Keratinocyte (primary cell): ENCODE results near the gene SMYD1. TPM values are rescaled to one million over a fixed set of nuclear protein-coding genes. Genes with fewer than 3 reads are reported as not detected.

Experiments used
- DNase-seq: peaks from one replicate; pipeline ENCODE4 v3.0.0-alpha.2; 2011; ENCODE audit warnings: low read depth, missing footprints, low spot score
- FAIRE-seq: peaks from 2 replicates; lab custom pipeline; 2011; peaks lifted over from hg19 to GRCh38; lab: Jason Lieb, UNC
- H2AFZ ChIP-seq: 2 replicates; pipeline ENCODE4 v1.6.0; 2012; ENCODE audit warnings: low read length, control low read depth, inconsistent platforms; ENCODE audit not compliant: control insufficient read depth
- H3K27ac ChIP-seq: 2 replicates; pipeline ENCODE4 v1.5.1; 2011; ENCODE audit warnings: low read length; ENCODE audit not compliant: control insufficient read depth, insufficient read depth
- H3K27me3 ChIP-seq: 3 replicates; pipeline ENCODE4 v1.6.0; 2011; ENCODE audit warnings: low read length; ENCODE audit not compliant: control insufficient read depth, insufficient read depth; ENCODE audit errors: extremely low read depth
- H3K36me3 ChIP-seq, 2 experiments: 2 replicates in 1 of 2; 3 replicates in 1 of 2; pipeline ENCODE4 v1.5.1; 2011; ENCODE audit warnings: low read length in 2 of 2, mild to moderate bottlenecking in 1 of 2; ENCODE audit not compliant: control insufficient read depth in 2 of 2, insufficient read depth in 2 of 2; ENCODE audit errors: extremely low read depth in 1 of 2
- H3K4me1 ChIP-seq: 3 replicates; pipeline ENCODE4 v1.5.1; 2011; ENCODE audit warnings: low read length; ENCODE audit not compliant: control insufficient read depth, insufficient read depth; ENCODE audit errors: extremely low read depth
- H3K4me2 ChIP-seq: 3 replicates; pipeline ENCODE4 v1.6.0; 2011; ENCODE audit warnings: low read depth, low read length; ENCODE audit not compliant: control insufficient read depth, insufficient read depth; ENCODE audit errors: extremely low read depth
- H3K4me3 ChIP-seq, 3 experiments: fragments of 200-600 bp in 1 of 3; sonication (generic) in 1 of 3; 2 replicates in 2 of 3; 3 replicates in 1 of 3; pipeline ENCODE4 v1.5.1; 2011 to 2016; ENCODE audit warnings: low read length in 3 of 3, mild to moderate bottlenecking in 3 of 3, control low read depth in 2 of 3, inconsistent platforms in 1 of 3, low read depth in 1 of 3, mixed read lengths in 1 of 3, mixed run types in 1 of 3, moderate library complexity in 1 of 3; ENCODE audit not compliant: control insufficient read depth in 2 of 3, insufficient read depth in 2 of 3; ENCODE audit errors: extremely low read depth in 1 of 3
- H3K79me2 ChIP-seq: 2 replicates; pipeline ENCODE4 v1.6.0; 2012; ENCODE audit warnings: low read length; ENCODE audit not compliant: control insufficient read depth, insufficient read depth
- H3K9ac ChIP-seq: 3 replicates; pipeline ENCODE4 v1.6.0; 2011; ENCODE audit warnings: low read length; ENCODE audit not compliant: control insufficient read depth, insufficient read depth; ENCODE audit errors: extremely low read depth
- H3K9me1 ChIP-seq: 3 replicates; pipeline ENCODE4 v1.6.0; 2011; ENCODE audit warnings: low read length; ENCODE audit not compliant: control insufficient read depth, insufficient read depth; ENCODE audit errors: extremely low read depth
- H3K9me3 ChIP-seq: 2 replicates; pipeline ENCODE4 v1.5.1; 2012; ENCODE audit warnings: low read depth, low read length; ENCODE audit not compliant: control insufficient read depth
- H4K20me1 ChIP-seq: 3 replicates; pipeline ENCODE4 v1.6.0; 2011; ENCODE audit warnings: low read length; ENCODE audit not compliant: control insufficient read depth, insufficient read depth; ENCODE audit errors: extremely low read depth
- EZH2 ChIP-seq: IDR thresholded peaks from one replicate; pipeline ENCODE4 v1.6.1; 2012; ENCODE audit warnings: inconsistent platforms, mild to moderate bottlenecking, low read length, moderate library complexity
- dilution Hi-C: fragments of 300-500 bp; cut with MboI; formaldehyde crosslinking; loops from one replicate; pipeline ENCODE4 v1.7.0; 2020; ENCODE audit warnings: low sequenced_read_pairs; ENCODE audit not compliant: extremely low pct_ligation_motif_present
- polyA plus RNA-seq, 5 experiments: library from polyadenylated mRNA; depleted of rRNA in 3 of 5; stranded (reverse) in 3 of 5; stranded (forward) in 1 of 5; unstranded in 1 of 5; fragments of >200 nt; gene quantifications; 1 replicate in 1 of 5; 2 replicates in 3 of 5; 3 replicates in 1 of 5; pipeline versions ENCODE4 v1.2.1 to v1.2.3, GENCODE V29; 2011 to 2012; ENCODE audit warnings: missing spikeins in 2 of 5, low read depth in 1 of 5, low replicate concordance in 1 of 5
- TF ChIP-seq, protein P1 (sequence below), 3 experiments: IDR thresholded peaks in 1 of 3; conservative IDR thresholded peaks in 1 of 3; optimal IDR thresholded peaks in 1 of 3; 2 replicates in 2 of 3; 3 replicates in 1 of 3; pipeline versions ENCODE3 to v1.5.1; 2011; ENCODE audit warnings: low read length in 3 of 3, mild to moderate bottlenecking in 3 of 3, moderate library complexity in 2 of 3, control low read depth in 1 of 3, inconsistent platforms in 1 of 3; ENCODE audit not compliant: insufficient read depth in 2 of 3; ENCODE audit errors: extremely low read depth in 1 of 3

The SMYD1 gene
- polyA plus RNA-seq, 1 donor (not counting 4 experiments of a cell fraction or from before 2014, with no cell fraction given), result not detected

DNA sequence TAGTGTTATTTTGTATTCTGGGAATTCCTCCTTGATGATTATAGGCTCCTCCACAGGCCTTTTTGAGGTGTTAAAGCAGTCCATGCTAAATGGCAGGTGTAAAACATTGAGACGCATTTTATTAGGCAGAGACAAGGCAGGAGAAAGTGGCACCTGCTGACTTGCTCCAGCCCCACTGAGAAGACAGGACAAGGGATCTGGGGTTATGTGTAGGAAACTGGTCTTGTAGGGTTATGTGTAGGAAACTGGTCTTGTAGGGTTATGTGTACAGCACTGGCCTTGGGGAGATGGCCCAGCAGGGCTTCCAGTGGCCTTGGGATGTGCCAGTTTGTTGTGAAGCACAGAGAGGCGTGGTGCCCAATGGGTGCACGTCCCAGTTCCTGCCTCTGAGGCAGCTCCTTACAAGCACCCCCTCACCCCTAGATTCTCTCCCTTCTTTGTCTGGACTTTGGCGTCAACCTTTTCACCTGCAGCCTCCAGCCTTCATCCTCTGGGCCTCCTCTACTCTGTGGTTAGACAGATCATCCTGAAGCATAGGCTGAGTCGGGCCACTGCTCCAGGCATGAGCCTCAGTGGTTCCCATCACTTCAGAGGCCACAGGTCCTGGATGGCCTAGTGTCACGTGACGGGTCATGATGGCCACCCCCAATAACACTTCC is 61.2 kb downstream of the SMYD1 start:
- FAIRE-seq, result no peak
- Histone ChIP-seq H3K4me1 (no peaks in the 10 kb centered on the region), H3K9me1 (no peaks in the 10 kb centered on the region), H4K20me1 (no peaks in the 10 kb centered on the region), H3K36me3 (no peaks in the 10 kb centered on the region), H3K9ac (no peak overlapping the region), H3K27ac (no peak overlapping the region), H3K4me2 (no peak overlapping the region), H2AFZ (no peak overlapping the region), H3K79me2 (no peaks in the 10 kb centered on the region), H3K4me3 (no peak overlapping the region), H3K9me3 (no peaks in the 10 kb centered on the region), H3K27me3 (peaks cover under 1% of the 10 kb centered on the region)
- TF ChIP-seq EZH2, result no peak
- TF ChIP-seq, protein P1, sequence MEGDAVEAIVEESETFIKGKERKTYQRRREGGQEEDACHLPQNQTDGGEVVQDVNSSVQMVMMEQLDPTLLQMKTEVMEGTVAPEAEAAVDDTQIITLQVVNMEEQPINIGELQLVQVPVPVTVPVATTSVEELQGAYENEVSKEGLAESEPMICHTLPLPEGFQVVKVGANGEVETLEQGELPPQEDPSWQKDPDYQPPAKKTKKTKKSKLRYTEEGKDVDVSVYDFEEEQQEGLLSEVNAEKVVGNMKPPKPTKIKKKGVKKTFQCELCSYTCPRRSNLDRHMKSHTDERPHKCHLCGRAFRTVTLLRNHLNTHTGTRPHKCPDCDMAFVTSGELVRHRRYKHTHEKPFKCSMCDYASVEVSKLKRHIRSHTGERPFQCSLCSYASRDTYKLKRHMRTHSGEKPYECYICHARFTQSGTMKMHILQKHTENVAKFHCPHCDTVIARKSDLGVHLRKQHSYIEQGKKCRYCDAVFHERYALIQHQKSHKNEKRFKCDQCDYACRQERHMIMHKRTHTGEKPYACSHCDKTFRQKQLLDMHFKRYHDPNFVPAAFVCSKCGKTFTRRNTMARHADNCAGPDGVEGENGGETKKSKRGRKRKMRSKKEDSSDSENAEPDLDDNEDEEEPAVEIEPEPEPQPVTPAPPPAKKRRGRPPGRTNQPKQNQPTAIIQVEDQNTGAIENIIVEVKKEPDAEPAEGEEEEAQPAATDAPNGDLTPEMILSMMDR (optimal IDR thresholded peaks at IDR 0.05 in 1 of 3, IDR thresholded peaks at IDR 0.05 in 1 of 3, conservative IDR thresholded peaks at IDR 0.05 in 1 of 3; ENCODE audit: extremely low read depth in 1 of 3, insufficient read depth in 2 of 3, low read length in 3 of 3), result no peak
- DNase-seq, result no peak
- dilution Hi-C loops, result no loop called here

GRCh38 chr2:88129313-88129959 is 61.8 kb downstream of the SMYD1 start:
- Histone ChIP-seq H3K27ac (no peak overlapping the region), H3K4me1 (no peaks in the 10 kb centered on the region), H3K4me3 (no peak overlapping the region), H3K79me2 (no peaks in the 10 kb centered on the region), H3K27me3 (no peaks in the 10 kb centered on the region), H3K9ac (no peak overlapping the region), H3K36me3 (no peaks in the 10 kb centered on the region), H3K4me2 (no peak overlapping the region), H3K9me3 (no peaks in the 10 kb centered on the region), H4K20me1 (no peaks in the 10 kb centered on the region), H2AFZ (no peak overlapping the region), H3K9me1 (no peaks in the 10 kb centered on the region)
- dilution Hi-C loops, result no loop called here
- no peak for TF ChIP-seq EZH2
- TF ChIP-seq, protein P1 (optimal IDR thresholded peaks at IDR 0.05 in 1 of 3, IDR thresholded peaks at IDR 0.05 in 1 of 3, conservative IDR thresholded peaks at IDR 0.05 in 1 of 3; ENCODE audit: extremely low read depth in 1 of 3, insufficient read depth in 2 of 3, low read length in 3 of 3), result no peak
- FAIRE-seq (no peak), DNase-seq (no peak)
